Brain microvascular endothelial cell (primary cell): ENCODE data around the gene CD151.

Experiments
- DNase-seq: peaks from one replicate; pipeline ENCODE4 v3.0.0-alpha.2; 2020
- H3K27ac ChIP-seq: fragments of 250-450 bp; sonication (Bioruptor Pico); 2 replicates; pipeline ENCODE4 v1.5.1; 2020; ENCODE audit warnings: mild to moderate bottlenecking, moderate library complexity
- H3K27me3 ChIP-seq: fragments of 250-450 bp; sonication (Bioruptor Pico); replicated peaks from 2 replicates; pipeline ENCODE4 v1.5.1; 2020; ENCODE audit warnings: mild to moderate bottlenecking
- H3K36me3 ChIP-seq: fragments of 250-450 bp; sonication (Bioruptor Pico); replicated peaks from 2 replicates; pipeline ENCODE4 v1.5.1; 2020; ENCODE audit warnings: mild to moderate bottlenecking
- H3K4me3 ChIP-seq: 2 replicates; pipeline ENCODE4 v1.5.1; 2011; ENCODE audit warnings: low read depth, mild to moderate bottlenecking, control low read depth, low read length, moderate library complexity
- in situ Hi-C: cut with HindIII; loops from 2 replicates; pipeline ENCODE4 v1.10.0; 2017; ENCODE audit warnings: low sequenced_read_pairs, low pct_ligation_motif_present
- TF ChIP-seq, protein P1 (sequence below): IDR thresholded peaks from 2 replicates; pipeline ENCODE4 v1.5.1; 2011; ENCODE audit warnings: low read depth, mild to moderate bottlenecking, moderate library complexity, low read length, control low read depth, inconsistent platforms; ENCODE audit errors: missing control alignments

Gene CD151

GRCh38 chr11:831961-832528, 707 bp upstream of the CD151 start:
- TF ChIP-seq, protein P1, sequence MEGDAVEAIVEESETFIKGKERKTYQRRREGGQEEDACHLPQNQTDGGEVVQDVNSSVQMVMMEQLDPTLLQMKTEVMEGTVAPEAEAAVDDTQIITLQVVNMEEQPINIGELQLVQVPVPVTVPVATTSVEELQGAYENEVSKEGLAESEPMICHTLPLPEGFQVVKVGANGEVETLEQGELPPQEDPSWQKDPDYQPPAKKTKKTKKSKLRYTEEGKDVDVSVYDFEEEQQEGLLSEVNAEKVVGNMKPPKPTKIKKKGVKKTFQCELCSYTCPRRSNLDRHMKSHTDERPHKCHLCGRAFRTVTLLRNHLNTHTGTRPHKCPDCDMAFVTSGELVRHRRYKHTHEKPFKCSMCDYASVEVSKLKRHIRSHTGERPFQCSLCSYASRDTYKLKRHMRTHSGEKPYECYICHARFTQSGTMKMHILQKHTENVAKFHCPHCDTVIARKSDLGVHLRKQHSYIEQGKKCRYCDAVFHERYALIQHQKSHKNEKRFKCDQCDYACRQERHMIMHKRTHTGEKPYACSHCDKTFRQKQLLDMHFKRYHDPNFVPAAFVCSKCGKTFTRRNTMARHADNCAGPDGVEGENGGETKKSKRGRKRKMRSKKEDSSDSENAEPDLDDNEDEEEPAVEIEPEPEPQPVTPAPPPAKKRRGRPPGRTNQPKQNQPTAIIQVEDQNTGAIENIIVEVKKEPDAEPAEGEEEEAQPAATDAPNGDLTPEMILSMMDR: no peak
- no peak for DNase-seq
- H3K27me3 ChIP-seq: no peaks in the 10 kb centered on the region

GRCh38 chr11:833114-833791, 501 bp downstream of the CD151 start:
- Histone ChIP-seq H3K27ac (peak overlapping the region; percentile 73), H3K27me3 (no peaks in the 10 kb centered on the region), H3K36me3 (peaks cover 20% of the 10 kb centered on the region), H3K4me3 (peak overlapping the region; percentile 73)
- in situ Hi-C loops: no loop called here
- TF ChIP-seq, protein P1: no peak
- DNase-seq: no peak

More at GRCh38 chr11:831961-832528, 707 bp upstream of the CD151 start:
- in situ Hi-C loops: no loop called here
- Histone ChIP-seq H3K4me3 (peak overlapping the region; percentile 48), H3K36me3 (peaks cover 10% of the 10 kb centered on the region), H3K27ac (no peak overlapping the region)

DNA sequence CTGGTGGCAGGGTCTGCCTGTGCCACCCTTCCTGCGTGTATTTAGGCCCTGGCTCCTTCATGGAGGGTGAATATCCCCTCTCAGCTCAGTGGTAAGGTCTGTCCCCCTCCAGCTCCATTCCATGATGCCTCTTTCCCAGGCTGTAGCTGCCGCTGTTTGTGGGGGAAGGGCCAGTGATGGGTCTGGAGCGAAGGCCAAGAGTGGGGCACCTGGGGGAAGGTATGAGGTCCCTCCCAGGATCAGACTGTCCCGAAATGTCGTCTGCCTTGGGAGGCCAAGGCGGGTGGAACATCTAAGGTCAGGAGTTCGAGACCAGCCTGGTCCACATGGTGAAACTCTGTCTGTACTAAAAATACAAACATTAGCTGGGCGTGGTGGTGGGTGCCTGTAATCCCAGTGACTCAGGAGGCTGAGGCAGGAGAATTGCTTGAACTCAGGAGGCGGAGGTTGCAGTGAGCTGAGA, 1.1 kb downstream of the CD151 start:
- in situ Hi-C loops: no loop called here
- peak overlapping the region; percentile 73 for H3K4me3 ChIP-seq

GRCh38 chr11:834371-835316, 1.9 kb downstream of the CD151 start:
- in situ Hi-C loops: no loop called here
- no peak for DNase-seq
- H3K4me3 ChIP-seq: peak overlapping the region; percentile 39
- TF ChIP-seq, protein P1: no peak
- H3K27ac ChIP-seq: peak overlapping the region; percentile 73
- H3K27me3 ChIP-seq: no peaks in the 10 kb centered on the region
- peaks cover 34% of the 10 kb centered on the region for H3K36me3 ChIP-seq

More for the DNA sequence above, 1.1 kb downstream of the CD151 start:
- Histone ChIP-seq H3K27me3 (no peaks in the 10 kb centered on the region), H3K27ac (peak overlapping the region; percentile 73), H3K36me3 (peaks cover 26% of the 10 kb centered on the region)
- peak; percentile 54 for DNase-seq
- TF ChIP-seq, protein P1: no peak

- Histone ChIP-seq H3K36me3 (peaks cover 49% of the 10 kb centered on the region), H3K27ac (no peak overlapping the region), H3K27me3 (no peaks in the 10 kb centered on the region), H3K4me3 (no peak overlapping the region)
- TF ChIP-seq, protein P1: no peak
- no peak for DNase-seq
- in situ Hi-C loops: no loop called here
These were observed 3.5 kb downstream of the CD151 start for GRCh38 chr11:836274-836673.
